Activated CD8-positive, alpha-beta memory T cell treated with anti-CD3 and anti-CD28 coated beads, Interleukin-2, amount 10 ng/mL, durations not matched to agents 7 days and 5 days (primary cell): Measurements from ENCODE around the gene PCDHA2. TPM values are rescaled to one million over a fixed set of nuclear protein-coding genes. Genes with fewer than 3 reads are reported as not detected.
"Not testable (repeated sequence)": the region's sequence is repeated elsewhere in the genome, so short reads cannot be mapped to it uniquely, and the experiment has no call there.

ENCODE experiments used
- ATAC-seq: fragments of 150-1000 bp; cut with Tn5 transposase; one replicate; pipeline ENCODE4 v1.10.0; 2021; ENCODE audit warnings: moderate library complexity
- CTCF ChIA-PET: fragments of 350-600 bp; sonication (Branson Sonifier 250); formaldehyde crosslinking; loops from one replicate; lab custom pipeline; 2021; ENCODE audit warnings: antibody characterized with exemption; lab: Charles Lee
- DNase-seq: peaks from one replicate; pipeline ENCODE4 v3.0.0-alpha.2; 2020
- H3K27ac Mint-ChIP-seq: one replicate; pipeline ENCODE4 v1.8.0; 2021; ENCODE audit warnings: mild to moderate bottlenecking, mixed read lengths
- H3K27me3 Mint-ChIP-seq: one replicate; pipeline ENCODE4 v1.8.0; 2021; ENCODE audit warnings: mixed read lengths
- H3K36me3 Mint-ChIP-seq: one replicate; pipeline ENCODE4 v1.8.0; 2021; ENCODE audit warnings: mild to moderate bottlenecking, mixed read lengths
- H3K4me1 Mint-ChIP-seq: one replicate; pipeline ENCODE4 v1.8.0; 2021; ENCODE audit warnings: mixed read lengths
- H3K4me3 Mint-ChIP-seq: one replicate; pipeline ENCODE4 v1.8.0; 2021; ENCODE audit warnings: mild to moderate bottlenecking, moderate library complexity, mixed read lengths
- H3K9me3 Mint-ChIP-seq: one replicate; pipeline ENCODE4 v1.8.0; 2022; ENCODE audit warnings: low read depth, mixed read lengths
- total RNA-seq, 2 experiments: library from RNA; stranded (reverse); gene quantifications; one replicate each; pipeline ENCODE4 v1.2.3, GENCODE V29; 2021

The PCDHA2 gene
- total RNA-seq, 2 experiments from 2014 or later, result not detected

DNA sequence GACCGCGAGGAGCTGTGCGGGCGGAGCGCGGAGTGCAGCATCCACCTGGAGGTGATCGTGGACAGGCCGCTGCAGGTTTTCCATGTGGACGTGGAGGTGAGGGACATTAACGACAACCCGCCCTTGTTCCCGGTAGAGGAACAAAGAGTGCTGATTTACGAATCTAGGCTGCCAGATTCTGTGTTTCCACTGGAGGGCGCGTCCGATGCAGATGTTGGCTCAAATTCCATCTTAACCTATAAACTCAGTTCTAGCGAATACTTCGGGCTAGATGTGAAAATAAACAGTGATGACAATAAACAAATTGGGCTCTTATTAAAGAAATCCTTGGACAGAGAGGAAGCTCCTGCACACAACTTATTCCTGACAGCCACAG is 33.7 kb downstream of the PCDHA2 start:
- H3K27ac Mint-ChIP-seq, result no peak overlapping the region
- H3K4me3 Mint-ChIP-seq, result no peak overlapping the region
- peaks cover 12% of the 10 kb centered on the region for H3K27me3 Mint-ChIP-seq
- H3K4me1 Mint-ChIP-seq, result no peaks in the 10 kb centered on the region
- CTCF ChIA-PET, result no interaction called here
- DNase-seq (no peak), ATAC-seq (no peak)
- H3K36me3 Mint-ChIP-seq, result peaks cover 2% of the 10 kb centered on the region
- peaks cover 15% of the 10 kb centered on the region for H3K9me3 Mint-ChIP-seq

DNA sequence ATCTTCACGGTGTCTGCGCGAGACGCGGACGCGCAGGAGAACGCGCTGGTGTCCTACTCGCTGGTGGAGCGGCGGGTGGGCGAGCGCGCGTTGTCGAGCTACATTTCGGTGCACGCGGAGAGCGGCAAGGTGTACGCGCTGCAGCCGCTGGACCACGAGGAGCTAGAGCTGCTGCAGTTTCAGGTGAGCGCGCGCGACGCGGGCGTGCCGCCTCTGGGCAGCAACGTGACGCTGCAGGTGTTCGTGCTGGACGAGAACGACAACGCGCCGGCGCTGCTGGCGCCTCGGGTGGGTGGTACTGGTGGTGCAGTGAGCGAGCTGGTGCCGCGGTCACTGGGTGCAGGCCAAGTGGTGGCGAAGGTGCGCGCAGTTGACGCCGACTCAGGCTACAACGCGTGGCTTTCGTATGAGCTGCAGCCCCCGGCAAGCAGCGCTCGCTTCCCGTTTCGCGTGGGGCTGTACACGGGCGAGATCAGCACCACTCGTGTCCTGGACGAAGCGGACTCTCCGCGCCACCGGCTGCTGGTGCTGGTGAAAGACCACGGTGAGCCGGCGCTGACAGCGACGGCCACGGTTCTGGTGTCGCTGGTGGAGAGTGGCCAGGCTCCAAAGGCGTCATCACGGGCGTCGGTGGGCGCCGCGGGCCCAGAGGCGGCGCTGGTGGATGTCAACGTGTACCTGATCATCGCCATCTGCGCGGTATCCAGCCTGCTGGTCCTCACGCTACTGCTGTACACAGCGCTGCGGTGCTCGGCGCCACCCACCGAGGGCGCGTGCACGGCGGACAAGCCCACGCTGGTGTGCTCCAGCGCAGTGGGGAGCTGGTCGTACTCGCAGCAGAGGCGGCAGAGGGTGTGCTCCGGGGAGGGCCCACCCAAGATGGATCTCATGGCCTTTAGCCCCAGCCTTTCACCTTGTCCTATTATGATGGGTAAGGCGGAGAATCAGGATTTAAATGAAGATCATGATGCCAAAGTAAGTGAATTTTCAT is 35.2 kb downstream of the PCDHA2 start:
- not testable (repeated sequence) for H3K4me3 Mint-ChIP-seq, H3K4me1 Mint-ChIP-seq, H3K36me3 Mint-ChIP-seq, DNase-seq, ATAC-seq, H3K27ac Mint-ChIP-seq
- Mint-ChIP-seq H3K9me3 (peaks cover 17% of the 10 kb centered on the region), H3K27me3 (peaks cover 14% of the 10 kb centered on the region)
- CTCF ChIA-PET, result interaction anchor here (1.1 kb wide), 1 partner anchor 211 kb away, joined by 3 read pairs; no protein-coding TSS in a partner anchor

DNA sequence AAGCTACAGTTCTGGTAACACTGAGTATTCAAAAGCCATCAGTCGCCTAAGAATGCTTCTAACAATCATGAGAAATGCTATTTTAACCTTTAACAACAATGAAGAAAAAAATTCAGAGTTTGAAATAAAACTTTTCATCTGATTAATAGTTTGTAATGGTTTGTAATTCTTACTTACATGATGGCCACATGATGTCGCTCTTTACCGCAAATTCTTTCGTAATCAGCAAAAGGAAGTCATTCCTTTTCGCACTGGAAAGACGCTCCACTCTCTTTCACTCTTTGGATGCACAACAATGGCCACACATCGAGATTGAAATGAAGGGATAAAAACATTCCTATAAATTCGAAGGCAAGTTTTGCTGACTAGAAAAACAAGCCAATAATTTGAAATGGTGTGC is 39.3 kb downstream of the PCDHA2 start, which contains the start of gene PCDHA7:
Gene PCDHA7 (plus strand): TSS at position 277 of the 400 bp plus-strand sequence. CDS start 115 bp downstream, at position 392.
- peaks cover 11% of the 10 kb centered on the region for H3K9me3 Mint-ChIP-seq
- no peak within 1 kb of the TSS for H3K27ac Mint-ChIP-seq
- H3K4me3 Mint-ChIP-seq, result no peak within 1 kb of the TSS
- no peaks in the 10 kb centered on the region for H3K4me1 Mint-ChIP-seq
- ATAC-seq (no peak), DNase-seq (no peak)
- peaks cover 3% of the 10 kb centered on the region for H3K27me3 Mint-ChIP-seq
- CTCF ChIA-PET, result no interaction called here
- peaks cover 1% of the 10 kb centered on the region for H3K36me3 Mint-ChIP-seq

DNA sequence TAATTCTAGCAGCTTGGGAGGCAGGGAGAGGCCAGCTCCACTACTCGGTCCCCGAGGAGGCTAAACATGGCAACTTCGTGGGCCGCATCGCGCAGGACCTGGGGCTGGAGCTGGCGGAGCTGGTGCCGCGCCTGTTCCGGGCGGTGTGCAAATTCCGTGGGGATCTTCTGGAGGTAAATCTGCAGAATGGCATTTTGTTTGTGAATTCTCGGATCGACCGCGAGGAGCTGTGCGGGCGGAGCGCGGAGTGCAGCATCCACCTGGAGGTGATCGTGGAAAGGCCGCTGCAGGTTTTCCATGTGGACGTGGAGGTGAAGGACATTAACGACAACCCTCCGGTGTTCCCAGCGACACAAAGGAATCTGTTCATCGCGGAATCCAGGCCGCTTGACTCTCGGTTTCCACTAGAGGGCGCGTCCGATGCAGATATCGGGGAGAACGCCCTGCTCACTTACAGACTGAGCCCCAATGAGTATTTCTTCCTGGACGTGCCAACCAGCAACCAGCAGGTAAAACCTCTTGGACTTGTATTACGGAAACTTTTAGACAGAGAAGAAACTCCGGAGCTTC is 39.9 kb downstream of the PCDHA2 start:
- H3K36me3 Mint-ChIP-seq, H3K9me3 Mint-ChIP-seq, H3K4me1 Mint-ChIP-seq, H3K4me3 Mint-ChIP-seq, CTCF ChIA-PET, ATAC-seq, H3K27ac Mint-ChIP-seq, DNase-seq, H3K27me3 Mint-ChIP-seq: not testable (repeated sequence)

DNA sequence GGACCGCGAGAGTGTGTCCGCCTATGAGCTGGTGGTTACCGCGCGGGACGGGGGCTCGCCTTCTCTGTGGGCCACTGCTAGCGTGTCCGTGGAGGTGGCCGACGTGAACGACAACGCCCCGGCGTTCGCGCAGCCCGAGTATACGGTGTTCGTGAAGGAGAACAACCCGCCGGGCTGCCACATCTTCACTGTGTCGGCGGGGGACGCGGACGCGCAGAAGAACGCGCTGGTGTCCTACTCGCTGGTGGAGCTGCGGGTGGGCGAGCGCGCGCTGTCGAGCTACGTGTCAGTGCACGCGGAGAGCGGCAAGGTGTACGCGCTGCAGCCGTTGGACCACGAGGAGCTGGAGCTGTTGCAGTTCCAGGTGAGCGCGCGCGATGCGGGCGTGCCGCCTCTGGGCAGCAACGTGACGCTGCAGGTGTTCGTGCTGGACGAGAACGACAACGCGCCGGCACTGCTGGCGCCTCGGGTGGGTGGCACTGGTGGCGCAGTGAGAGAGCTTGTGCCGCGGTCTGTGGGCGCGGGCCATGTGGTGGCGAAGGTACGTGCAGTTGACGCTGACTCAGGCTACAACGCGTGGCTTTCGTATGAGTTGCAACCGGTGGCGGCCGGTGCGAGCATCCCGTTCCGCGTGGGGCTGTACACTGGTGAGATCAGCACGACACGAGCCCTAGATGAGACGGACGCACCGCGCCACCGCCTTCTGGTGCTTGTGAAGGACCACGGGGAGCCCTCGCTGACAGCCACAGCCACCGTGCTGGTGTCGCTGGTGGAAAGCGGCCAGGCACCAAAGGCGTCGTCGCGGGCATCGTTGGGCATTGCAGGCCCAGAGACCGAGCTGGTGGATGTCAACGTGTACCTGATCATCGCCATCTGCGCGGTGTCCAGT is 41.2 kb downstream of the PCDHA2 start:
- Mint-ChIP-seq H3K27ac (no peak overlapping the region), H3K9me3 (peaks cover 14% of the 10 kb centered on the region), H3K4me1 (no peaks in the 10 kb centered on the region), H3K36me3 (peaks cover 1% of the 10 kb centered on the region), H3K27me3 (peaks cover 3% of the 10 kb centered on the region), H3K4me3 (no peak overlapping the region)
- ATAC-seq, result no peak
- no peak for DNase-seq
- CTCF ChIA-PET, result no interaction called here

DNA sequence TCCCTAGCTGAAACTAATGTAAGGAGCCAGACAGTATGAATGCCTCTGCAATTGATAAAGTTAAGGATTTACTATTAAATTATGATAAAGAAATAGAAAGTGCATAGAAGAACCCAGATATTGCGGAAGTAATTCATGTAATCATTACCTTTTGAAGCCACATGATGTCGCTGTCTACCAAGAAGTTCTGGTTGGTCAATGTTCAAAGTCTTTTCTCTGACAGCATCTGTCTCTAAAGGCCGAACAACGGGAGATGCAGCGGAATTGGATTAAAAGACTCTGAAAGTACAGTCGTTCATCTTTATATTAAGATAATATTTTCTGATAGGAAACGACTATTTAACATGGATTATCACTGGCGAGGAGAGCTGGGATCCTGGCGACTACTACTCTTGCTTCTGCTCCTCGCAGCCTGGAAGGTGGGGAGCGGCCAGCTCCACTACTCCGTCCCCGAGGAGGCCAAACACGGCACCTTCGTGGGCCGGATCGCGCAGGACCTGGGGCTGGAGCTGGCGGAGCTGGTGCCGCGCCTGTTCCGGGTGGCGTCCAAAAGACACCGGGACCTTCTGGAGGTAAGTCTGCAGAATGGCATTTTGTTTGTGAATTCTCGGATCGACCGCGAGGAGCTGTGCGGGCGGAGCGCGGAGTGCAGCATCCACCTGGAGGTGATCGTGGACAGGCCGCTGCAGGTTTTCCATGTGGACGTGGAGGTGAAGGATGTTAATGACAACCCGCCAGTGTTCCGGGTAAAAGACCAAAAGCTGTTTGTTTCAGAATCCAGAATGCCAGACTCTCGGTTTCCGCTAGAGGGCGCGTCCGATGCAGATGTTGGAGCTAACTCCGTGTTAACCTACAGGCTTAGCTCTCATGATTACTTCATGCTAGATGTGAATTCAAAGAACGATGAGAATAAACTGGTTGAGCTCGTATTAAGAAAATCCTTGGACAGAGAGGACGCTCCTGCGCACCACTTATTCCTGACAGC is 46.6 kb downstream of the PCDHA2 start, which contains the start of gene PCDHA8:
Gene PCDHA8 (plus strand): TSS at position 210 of the 985 bp plus-strand sequence. CDS start 135 bp downstream, at position 345.
- Mint-ChIP-seq H3K4me3 (no peak within 1 kb of the TSS), H3K27ac (no peak within 1 kb of the TSS)

DNA sequence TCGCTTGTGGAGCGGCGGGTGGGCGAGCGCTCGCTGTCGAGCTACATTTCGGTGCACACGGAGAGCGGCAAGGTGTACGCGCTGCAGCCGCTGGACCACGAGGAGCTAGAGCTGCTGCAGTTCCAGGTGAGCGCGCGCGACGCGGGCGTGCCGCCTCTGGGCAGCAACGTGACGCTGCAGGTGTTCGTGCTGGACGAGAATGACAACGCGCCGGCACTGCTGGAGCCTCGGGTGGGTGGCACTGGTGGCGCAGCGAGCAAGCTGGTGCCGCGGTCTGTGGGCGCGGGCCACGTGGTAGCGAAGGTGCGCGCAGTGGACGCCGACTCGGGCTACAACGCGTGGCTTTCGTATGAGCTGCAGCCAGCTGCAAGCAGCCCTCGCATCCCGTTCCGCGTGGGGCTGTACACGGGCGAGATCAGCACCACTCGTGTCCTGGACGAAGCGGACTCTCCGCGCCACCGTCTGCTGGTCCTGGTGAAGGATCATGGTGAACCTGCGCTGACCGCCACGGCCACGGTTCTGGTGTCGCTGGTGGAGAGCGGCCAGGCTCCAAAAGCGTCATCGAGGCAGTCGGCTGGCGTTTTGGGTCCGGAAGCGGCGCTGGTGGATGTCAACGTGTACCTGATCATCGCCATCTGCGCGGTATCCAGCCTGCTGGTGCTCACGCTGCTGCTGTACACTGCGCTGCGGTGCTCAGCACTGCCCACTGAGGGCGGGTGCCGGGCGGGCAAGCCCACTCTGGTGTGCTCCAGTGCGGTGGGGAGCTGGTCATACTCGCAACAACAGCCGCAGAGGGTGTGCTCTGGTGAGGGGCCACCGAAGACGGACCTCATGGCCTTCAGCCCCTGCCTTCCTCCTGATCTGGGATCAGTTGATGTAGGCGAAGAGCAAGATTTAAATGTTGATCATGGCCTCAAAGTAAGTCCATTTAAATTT is 48.4 kb downstream of the PCDHA2 start:
- CTCF ChIA-PET, result no interaction called here
- no peak for ATAC-seq

More for the DNA sequence above, 46.6 kb downstream of the PCDHA2 start, which contains the start of gene PCDHA8:
- no peaks in the 10 kb centered on the region for H3K27me3 Mint-ChIP-seq
- H3K9me3 Mint-ChIP-seq, result peaks cover 12% of the 10 kb centered on the region
- no peaks in the 10 kb centered on the region for H3K4me1 Mint-ChIP-seq
- H3K36me3 Mint-ChIP-seq, result peaks cover 2% of the 10 kb centered on the region
- no peak for DNase-seq
- CTCF ChIA-PET, result interaction anchor here (1.1 to 1.2 kb wide), 2 partner anchors 18 to 336 kb away, joined by 3 to 4 read pairs; partner anchors contain the start of gene PCDHB8
- no peak for ATAC-seq

More for the DNA sequence above, 48.4 kb downstream of the PCDHA2 start:
- H3K9me3 Mint-ChIP-seq, result peaks cover 16% of the 10 kb centered on the region
- no peak overlapping the region for H3K4me3 Mint-ChIP-seq
- H3K4me1 Mint-ChIP-seq, result no peaks in the 10 kb centered on the region
- H3K27me3 Mint-ChIP-seq, result no peaks in the 10 kb centered on the region
- no peak for DNase-seq
- H3K36me3 Mint-ChIP-seq, result peaks cover 2% of the 10 kb centered on the region
- no peak overlapping the region for H3K27ac Mint-ChIP-seq

Other genes starting within 250 kb of the PCDHA2 start
- 1 to 10 TPM; 7.4 to 9.0 TPM for gene EIF4EBP3, start 247.2 kb upstream of the PCDHA2 start, total RNA-seq
- 10 to 100 TPM; 37.9 to 47.3 TPM for gene SRA1, start 237.4 kb upstream of the PCDHA2 start, total RNA-seq
- 10 to 100 TPM; 20.0 to 24.8 TPM for gene APBB3, start 230.3 kb upstream of the PCDHA2 start, total RNA-seq
- gene SLC35A4, start 230.0 kb upstream of the PCDHA2 start, total RNA-seq, result 100 to 1,000 TPM; 100 to 101 TPM
- under 1 TPM; 0.38 to 0.56 TPM for gene CD14, start 161.7 kb upstream of the PCDHA2 start, total RNA-seq
- gene TMCO6, start 155.4 kb upstream of the PCDHA2 start, total RNA-seq, result 10 to 100 TPM; 33.1 to 35.3 TPM
- 10 to 100 TPM; 75.0 to 77.0 TPM for gene NDUFA2, start 147.2 kb upstream of the PCDHA2 start, total RNA-seq
- gene IK, start 147.0 kb upstream of the PCDHA2 start, total RNA-seq, result 100 to 1,000 TPM; 102 to 113 TPM
- gene WDR55, start 129.9 kb upstream of the PCDHA2 start, total RNA-seq, result 10 to 100 TPM; 38.7 to 40.6 TPM
- gene DND1, start 121.3 kb upstream of the PCDHA2 start, total RNA-seq, result 1 to 10 TPM; 2.8 to 2.9 TPM
- gene HARS1, start 103.5 kb upstream of the PCDHA2 start, total RNA-seq, result 10 to 100 TPM; 75.9 to 93.9 TPM
- 10 to 100 TPM; 30.7 to 36.6 TPM for gene HARS2, start 103.4 kb upstream of the PCDHA2 start, total RNA-seq
- 10 to 100 TPM; 45.0 to 58.6 TPM for gene ZMAT2, start 94.4 kb upstream of the PCDHA2 start, total RNA-seq
- not detected for gene PCDHA1, start 8.7 kb upstream of the PCDHA2 start, total RNA-seq
- not detected for gene PCDHA3, start 6.2 kb downstream of the PCDHA2 start, total RNA-seq
- not detected for gene PCDHA4, start 12.2 kb downstream of the PCDHA2 start, total RNA-seq
- gene PCDHA5, start 26.8 kb downstream of the PCDHA2 start, total RNA-seq, result not detected
- gene PCDHA6, start 33.1 kb downstream of the PCDHA2 start, total RNA-seq, result not detected
- not detected for gene PCDHA7, start 39.4 kb downstream of the PCDHA2 start, total RNA-seq
- gene PCDHA8, start 46.3 kb downstream of the PCDHA2 start, total RNA-seq, result not detected
- gene PCDHA9, start 53.5 kb downstream of the PCDHA2 start, total RNA-seq, result not detected
- not detected for gene PCDHA10, start 61.0 kb downstream of the PCDHA2 start, total RNA-seq
- not detected for gene PCDHA11, start 74.1 kb downstream of the PCDHA2 start, total RNA-seq
- not detected for gene PCDHA12, start 80.5 kb downstream of the PCDHA2 start, total RNA-seq
- gene PCDHA13, start 87.3 kb downstream of the PCDHA2 start, total RNA-seq, result not detected
- not detected for gene PCDHAC1, start 131.4 kb downstream of the PCDHA2 start, total RNA-seq
- gene PCDHAC2, start 171.6 kb downstream of the PCDHA2 start, total RNA-seq, result not detected